Measurements from ENCODE around the gene MCRIP1. TPM values are rescaled to one million over a fixed set of nuclear protein-coding genes. Genes with fewer than 3 reads are reported as not detected.

MCRIP1 gene
- total RNA-seq, 1 experiment from 2014 or later, result 115 TPM

DNA sequence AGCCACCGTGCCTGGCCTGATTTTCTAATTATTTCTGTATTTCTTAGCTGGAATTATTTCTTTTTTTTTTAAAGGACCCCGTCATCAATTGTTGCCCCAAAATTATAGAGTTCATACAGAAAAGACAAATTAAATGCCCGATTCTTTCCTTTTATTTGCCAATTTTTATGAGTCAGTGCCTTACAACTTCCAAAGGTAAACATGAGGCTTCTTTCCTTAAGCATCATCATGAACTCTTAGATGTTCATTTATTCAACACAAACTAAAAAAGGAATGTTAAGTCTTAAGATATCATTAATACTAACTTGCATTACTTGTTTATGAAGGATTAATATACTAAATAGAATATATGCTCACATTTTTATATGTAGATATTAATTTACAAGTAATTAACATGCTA is 45.2 kb upstream of the MCRIP1 start:
- H3K36me3 ChIP-seq (ENCODE audit: control insufficient read depth, insufficient read depth, low read length), result peaks cover 9% of the 10 kb centered on the region
- H3K4me1 ChIP-seq (ENCODE audit: control insufficient read depth, insufficient read depth, low read length), result no peaks in the 10 kb centered on the region
- POLR2A ChIA-PET, result no interaction called here
- H3K9me3 ChIP-seq (ENCODE audit: control insufficient read depth, insufficient read depth, low read depth, low read length), result no peaks in the 10 kb centered on the region
- H3K27ac ChIP-seq (ENCODE audit: low read length), result no peak overlapping the region
- CTCF ChIA-PET, result no interaction called here
- H3K4me3 ChIP-seq (ENCODE audit: low read depth in 2 of 2, low read length in 2 of 2), result no peak overlapping the region
- in situ Hi-C loops (cut with HindIII; ENCODE audit: low pct_unique_long_range_greater_than_20kb, low sequenced_read_pairs), result no loop called here
- TF ChIP-seq POLR2AphosphoS5 (IDR thresholded peaks at IDR 0.05; ENCODE audit: low read depth, low read length) (no peak), SIN3A (IDR thresholded peaks at IDR 0.05; ENCODE audit: borderline replicate concordance, insufficient read depth, low read depth, low read length) (no peak), TCF7L2 (IDR thresholded peaks at IDR 0.05; ENCODE audit: low read depth, low read length) (no peak)
- TF ChIP-seq, protein P1, sequence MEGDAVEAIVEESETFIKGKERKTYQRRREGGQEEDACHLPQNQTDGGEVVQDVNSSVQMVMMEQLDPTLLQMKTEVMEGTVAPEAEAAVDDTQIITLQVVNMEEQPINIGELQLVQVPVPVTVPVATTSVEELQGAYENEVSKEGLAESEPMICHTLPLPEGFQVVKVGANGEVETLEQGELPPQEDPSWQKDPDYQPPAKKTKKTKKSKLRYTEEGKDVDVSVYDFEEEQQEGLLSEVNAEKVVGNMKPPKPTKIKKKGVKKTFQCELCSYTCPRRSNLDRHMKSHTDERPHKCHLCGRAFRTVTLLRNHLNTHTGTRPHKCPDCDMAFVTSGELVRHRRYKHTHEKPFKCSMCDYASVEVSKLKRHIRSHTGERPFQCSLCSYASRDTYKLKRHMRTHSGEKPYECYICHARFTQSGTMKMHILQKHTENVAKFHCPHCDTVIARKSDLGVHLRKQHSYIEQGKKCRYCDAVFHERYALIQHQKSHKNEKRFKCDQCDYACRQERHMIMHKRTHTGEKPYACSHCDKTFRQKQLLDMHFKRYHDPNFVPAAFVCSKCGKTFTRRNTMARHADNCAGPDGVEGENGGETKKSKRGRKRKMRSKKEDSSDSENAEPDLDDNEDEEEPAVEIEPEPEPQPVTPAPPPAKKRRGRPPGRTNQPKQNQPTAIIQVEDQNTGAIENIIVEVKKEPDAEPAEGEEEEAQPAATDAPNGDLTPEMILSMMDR (IDR thresholded peaks at IDR 0.05), result no peak
- TF ChIP-seq, protein P2, sequence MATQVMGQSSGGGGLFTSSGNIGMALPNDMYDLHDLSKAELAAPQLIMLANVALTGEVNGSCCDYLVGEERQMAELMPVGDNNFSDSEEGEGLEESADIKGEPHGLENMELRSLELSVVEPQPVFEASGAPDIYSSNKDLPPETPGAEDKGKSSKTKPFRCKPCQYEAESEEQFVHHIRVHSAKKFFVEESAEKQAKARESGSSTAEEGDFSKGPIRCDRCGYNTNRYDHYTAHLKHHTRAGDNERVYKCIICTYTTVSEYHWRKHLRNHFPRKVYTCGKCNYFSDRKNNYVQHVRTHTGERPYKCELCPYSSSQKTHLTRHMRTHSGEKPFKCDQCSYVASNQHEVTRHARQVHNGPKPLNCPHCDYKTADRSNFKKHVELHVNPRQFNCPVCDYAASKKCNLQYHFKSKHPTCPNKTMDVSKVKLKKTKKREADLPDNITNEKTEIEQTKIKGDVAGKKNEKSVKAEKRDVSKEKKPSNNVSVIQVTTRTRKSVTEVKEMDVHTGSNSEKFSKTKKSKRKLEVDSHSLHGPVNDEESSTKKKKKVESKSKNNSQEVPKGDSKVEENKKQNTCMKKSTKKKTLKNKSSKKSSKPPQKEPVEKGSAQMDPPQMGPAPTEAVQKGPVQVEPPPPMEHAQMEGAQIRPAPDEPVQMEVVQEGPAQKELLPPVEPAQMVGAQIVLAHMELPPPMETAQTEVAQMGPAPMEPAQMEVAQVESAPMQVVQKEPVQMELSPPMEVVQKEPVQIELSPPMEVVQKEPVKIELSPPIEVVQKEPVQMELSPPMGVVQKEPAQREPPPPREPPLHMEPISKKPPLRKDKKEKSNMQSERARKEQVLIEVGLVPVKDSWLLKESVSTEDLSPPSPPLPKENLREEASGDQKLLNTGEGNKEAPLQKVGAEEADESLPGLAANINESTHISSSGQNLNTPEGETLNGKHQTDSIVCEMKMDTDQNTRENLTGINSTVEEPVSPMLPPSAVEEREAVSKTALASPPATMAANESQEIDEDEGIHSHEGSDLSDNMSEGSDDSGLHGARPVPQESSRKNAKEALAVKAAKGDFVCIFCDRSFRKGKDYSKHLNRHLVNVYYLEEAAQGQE (IDR thresholded peaks at IDR 0.05; ENCODE audit: insufficient read depth in 1 of 2, low read depth in 2 of 2, low read length in 1 of 2), result no peak
- no peaks in the 10 kb centered on the region for H3K27me3 ChIP-seq (ENCODE audit: control insufficient read depth, insufficient read depth, low read length)
- intact Hi-C loops (cut with micrococcal nuclease; ENCODE audit: unreplicated experiment), result no loop called here
- DNase-seq (ENCODE audit: low read depth, low spot score), result no peak
- no TSS peak for BruUV-seq (replicated peaks)
- no peak for ATAC-seq

DNA sequence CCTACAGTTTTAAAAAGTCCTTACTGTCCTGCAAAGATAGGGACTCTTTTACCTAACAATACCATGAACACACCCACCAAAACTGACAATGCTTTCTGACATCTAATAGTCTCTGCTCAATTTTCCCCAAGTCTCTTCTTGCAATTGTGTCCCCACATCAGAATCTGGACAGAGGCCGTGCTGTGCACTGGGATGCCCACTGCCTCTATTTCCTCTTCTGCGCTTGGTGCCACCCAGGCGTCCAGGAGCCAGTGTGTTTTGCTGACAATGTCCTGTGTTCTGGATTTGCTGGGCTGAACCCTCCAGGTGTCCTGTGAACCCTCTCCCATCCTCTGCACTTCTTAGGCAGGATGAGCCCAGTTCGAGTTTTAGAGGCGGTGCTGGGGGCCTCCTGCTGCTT is 44.5 kb upstream of the MCRIP1 start:
- no peaks in the 10 kb centered on the region for H3K9me3 ChIP-seq (ENCODE audit: control insufficient read depth, insufficient read depth, low read depth, low read length)
- no peak for ATAC-seq
- CTCF ChIA-PET, result no interaction called here
- TF ChIP-seq POLR2AphosphoS5 (IDR thresholded peaks at IDR 0.05; ENCODE audit: low read depth, low read length), result no peak
- TF ChIP-seq, protein P1 (IDR thresholded peaks at IDR 0.05), result no peak
- no peak for TF ChIP-seq SIN3A (IDR thresholded peaks at IDR 0.05; ENCODE audit: borderline replicate concordance, insufficient read depth, low read depth, low read length)
- TF ChIP-seq, protein P2 (IDR thresholded peaks at IDR 0.05; ENCODE audit: insufficient read depth in 1 of 2, low read depth in 2 of 2, low read length in 1 of 2), result no peak
- TF ChIP-seq TCF7L2 (IDR thresholded peaks at IDR 0.05; ENCODE audit: low read depth, low read length), result no peak
- no peak overlapping the region for H3K4me3 ChIP-seq (ENCODE audit: low read depth in 2 of 2, low read length in 2 of 2)
- H3K36me3 ChIP-seq (ENCODE audit: control insufficient read depth, insufficient read depth, low read length), result peaks cover 9% of the 10 kb centered on the region
- 0 out of 2 replicates have a peak, but pooled peaks cover 3% of the 10 kb centered on the region for H3K4me1 ChIP-seq (ENCODE audit: control insufficient read depth, insufficient read depth, low read length)
- in situ Hi-C loops (cut with HindIII; ENCODE audit: low pct_unique_long_range_greater_than_20kb, low sequenced_read_pairs) (no loop called here), intact Hi-C loops (cut with micrococcal nuclease; ENCODE audit: unreplicated experiment) (no loop called here)
- no TSS peak for BruUV-seq (replicated peaks)
- no peak for DNase-seq (ENCODE audit: low read depth, low spot score)
- no peak overlapping the region for H3K27ac ChIP-seq (ENCODE audit: low read length)
- POLR2A ChIA-PET, result no interaction called here
- no peaks in the 10 kb centered on the region for H3K27me3 ChIP-seq (ENCODE audit: control insufficient read depth, insufficient read depth, low read length)
